Activated naive CD4-positive, alpha-beta T cell treated with anti-CD3 and anti-CD28 coated beads, Interleukin-2, amount 10 ng/mL, durations not matched to agents 7 days and 5 days (primary cell): Measurements from ENCODE around the gene MYH15.

Experiments
- CTCF ChIA-PET: fragments of 350-600 bp; sonication (Branson Sonifier 250); formaldehyde crosslinking; loops from one replicate; lab custom pipeline; 2021; ENCODE audit warnings: antibody characterized with exemption; lab: Charles Lee
- DNase-seq: peaks from one replicate; pipeline ENCODE4 v3.0.0-alpha.2; 2020
- H3K27ac Mint-ChIP-seq: one replicate; pipeline ENCODE4 v1.8.0; 2021; ENCODE audit warnings: mild to moderate bottlenecking, moderate library complexity, mixed read lengths
- H3K27me3 Mint-ChIP-seq: one replicate; pipeline ENCODE4 v1.8.0; 2021; ENCODE audit warnings: mild to moderate bottlenecking, mixed read lengths
- H3K36me3 Mint-ChIP-seq: one replicate; pipeline ENCODE4 v1.8.0; 2021; ENCODE audit warnings: mixed read lengths
- H3K4me1 Mint-ChIP-seq: one replicate; pipeline ENCODE4 v1.8.0; 2021; ENCODE audit warnings: mixed read lengths
- H3K4me3 Mint-ChIP-seq: one replicate; pipeline ENCODE4 v1.8.0; 2021; ENCODE audit warnings: mild to moderate bottlenecking, moderate library complexity, mixed read lengths
- H3K9me3 Mint-ChIP-seq: one replicate; pipeline ENCODE4 v1.8.0; 2021; ENCODE audit warnings: mixed read lengths

Gene MYH15

DNA sequence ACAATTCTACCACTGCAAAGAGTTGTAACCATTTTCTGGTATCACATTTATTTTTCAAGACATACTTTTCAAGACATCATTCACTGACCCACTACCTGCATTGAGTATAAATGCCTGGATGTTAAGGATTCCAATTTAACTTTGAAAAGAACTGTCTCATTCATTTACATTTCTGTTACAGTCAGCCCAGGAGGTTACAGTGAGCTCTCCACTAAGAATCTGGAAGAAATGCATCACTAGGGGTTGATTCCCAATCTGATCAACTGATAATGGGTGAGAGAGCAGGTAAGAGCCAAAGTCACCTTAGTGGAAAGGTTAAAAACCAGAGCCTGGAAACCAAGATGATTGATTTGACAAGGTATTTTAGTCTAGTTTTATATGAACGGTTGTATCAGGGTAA lies 133.0 kb downstream of the MYH15 start:
- H3K4me3 Mint-ChIP-seq: no peak overlapping the region
- no peaks in the 10 kb centered on the region for H3K9me3 Mint-ChIP-seq
- no peaks in the 10 kb centered on the region for H3K27me3 Mint-ChIP-seq
- no peak for DNase-seq
- H3K27ac Mint-ChIP-seq: no peak overlapping the region
- CTCF ChIA-PET: no interaction called here
- H3K4me1 Mint-ChIP-seq: no peaks in the 10 kb centered on the region
- peaks cover 13% of the 10 kb centered on the region for H3K36me3 Mint-ChIP-seq

DNA sequence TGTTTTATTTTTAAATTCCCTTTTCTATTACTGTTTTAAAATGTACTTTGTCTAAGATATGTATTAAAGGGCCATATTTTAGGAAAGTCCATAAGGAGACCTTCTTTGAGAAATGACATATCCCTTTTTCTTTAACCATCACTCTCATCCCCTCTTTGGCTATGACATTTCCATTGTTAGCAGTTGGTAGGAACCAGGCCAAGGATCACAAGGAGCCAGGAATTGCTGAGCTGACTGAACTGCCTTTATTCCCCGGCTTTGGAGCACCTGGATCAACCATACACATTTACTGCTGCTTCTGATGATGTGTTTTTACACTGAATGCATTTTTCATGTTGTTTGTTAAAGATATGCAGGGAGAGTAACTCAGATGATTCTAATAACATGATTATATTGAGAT lies 134.4 kb downstream of the MYH15 start:
- H3K9me3 Mint-ChIP-seq: no peaks in the 10 kb centered on the region
- no peak for DNase-seq
- CTCF ChIA-PET: no interaction called here
- H3K4me1 Mint-ChIP-seq: no peaks in the 10 kb centered on the region
- no peaks in the 10 kb centered on the region for H3K27me3 Mint-ChIP-seq
- H3K27ac Mint-ChIP-seq: no peak overlapping the region
- no peak overlapping the region for H3K4me3 Mint-ChIP-seq
- peaks cover 13% of the 10 kb centered on the region for H3K36me3 Mint-ChIP-seq

- H3K4me1 Mint-ChIP-seq: no peaks in the 10 kb centered on the region
- no peak overlapping the region for H3K27ac Mint-ChIP-seq
- peaks cover 32% of the 10 kb centered on the region for H3K36me3 Mint-ChIP-seq
- H3K9me3 Mint-ChIP-seq: peaks cover under 1% of the 10 kb centered on the region
- CTCF ChIA-PET: no interaction called here
- H3K4me3 Mint-ChIP-seq: no peak overlapping the region
- no peak for DNase-seq
- peaks cover 3% of the 10 kb centered on the region for H3K27me3 Mint-ChIP-seq
Observed at GRCh38 chr3:108359011-108359410, 151.4 kb downstream of the MYH15 start.

DNA sequence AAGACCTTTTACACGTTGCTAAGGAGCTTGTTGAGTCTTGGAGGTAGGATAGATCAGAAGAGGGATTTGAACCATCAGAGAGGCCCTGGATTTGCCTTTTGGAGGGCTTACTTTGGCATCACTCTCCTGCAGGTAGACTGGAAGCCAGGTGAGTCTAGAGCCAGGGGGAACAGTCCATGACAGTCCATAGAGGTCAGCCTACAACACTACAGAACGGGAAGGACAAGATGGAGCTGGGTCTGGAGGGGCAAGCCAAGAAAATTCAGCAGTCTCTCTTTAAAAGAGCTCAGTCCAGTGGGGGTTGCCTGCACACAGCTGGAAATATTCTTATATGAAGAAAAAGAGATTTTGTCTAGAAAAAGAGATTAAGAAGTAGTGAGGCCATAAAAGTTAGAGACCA lies 153.4 kb downstream of the MYH15 start:
- Mint-ChIP-seq H3K27me3 (peaks cover 3% of the 10 kb centered on the region), H3K9me3 (no peaks in the 10 kb centered on the region), H3K4me1 (no peaks in the 10 kb centered on the region), H3K27ac (no peak overlapping the region), H3K4me3 (no peak overlapping the region), H3K36me3 (peaks cover 30% of the 10 kb centered on the region)
- no peak for DNase-seq
- CTCF ChIA-PET: no interaction called here

DNA sequence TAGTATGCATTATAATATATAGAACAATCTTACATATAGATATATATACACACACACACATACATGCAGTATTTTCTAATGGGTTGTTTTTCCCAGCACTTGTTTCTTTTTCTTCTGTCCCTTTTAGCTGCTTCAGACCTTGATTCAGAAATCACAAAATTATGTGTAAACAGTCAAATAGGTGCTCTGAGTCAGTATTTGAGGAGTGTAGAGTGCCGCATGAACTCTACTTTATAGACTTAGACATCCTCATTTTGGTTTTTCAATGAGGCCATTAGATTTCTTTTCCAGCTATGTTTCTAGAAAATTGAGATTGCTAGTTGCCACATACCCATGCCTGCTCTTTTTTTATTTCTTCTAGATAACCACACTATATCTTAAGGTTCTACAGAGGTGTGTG lies 155.8 kb downstream of the MYH15 start:
- CTCF ChIA-PET: interaction anchor here (0.7 kb wide), 1 partner anchor 11 kb away, joined by 3 read pairs; no protein-coding TSS in a partner anchor
- Mint-ChIP-seq H3K27ac (no peak overlapping the region), H3K36me3 (peaks cover 23% of the 10 kb centered on the region), H3K9me3 (peaks cover 1% of the 10 kb centered on the region), H3K27me3 (no peaks in the 10 kb centered on the region), H3K4me1 (no peaks in the 10 kb centered on the region), H3K4me3 (no peak overlapping the region)
- DNase-seq: no peak

- Mint-ChIP-seq H3K9me3 (peaks cover 9% of the 10 kb centered on the region), H3K27ac (no peak overlapping the region), H3K4me3 (no peak overlapping the region), H3K4me1 (no peaks in the 10 kb centered on the region), H3K36me3 (peaks cover 27% of the 10 kb centered on the region), H3K27me3 (peaks cover 2% of the 10 kb centered on the region)
- CTCF ChIA-PET: no interaction called here
- no peak for DNase-seq
Observed at GRCh38 chr3:108352176-108352575, 158.2 kb downstream of the MYH15 start.

- Mint-ChIP-seq H3K27me3 (peaks cover 3% of the 10 kb centered on the region), H3K4me1 (peaks cover 18% of the 10 kb centered on the region), H3K4me3 (no peak overlapping the region), H3K27ac (no peak overlapping the region), H3K9me3 (peaks cover 9% of the 10 kb centered on the region), H3K36me3 (peaks cover 21% of the 10 kb centered on the region)
- DNase-seq: no peak
- CTCF ChIA-PET: no interaction called here
Observed at GRCh38 chr3:108346301-108347227, 163.8 kb downstream of the MYH15 start.

DNA sequence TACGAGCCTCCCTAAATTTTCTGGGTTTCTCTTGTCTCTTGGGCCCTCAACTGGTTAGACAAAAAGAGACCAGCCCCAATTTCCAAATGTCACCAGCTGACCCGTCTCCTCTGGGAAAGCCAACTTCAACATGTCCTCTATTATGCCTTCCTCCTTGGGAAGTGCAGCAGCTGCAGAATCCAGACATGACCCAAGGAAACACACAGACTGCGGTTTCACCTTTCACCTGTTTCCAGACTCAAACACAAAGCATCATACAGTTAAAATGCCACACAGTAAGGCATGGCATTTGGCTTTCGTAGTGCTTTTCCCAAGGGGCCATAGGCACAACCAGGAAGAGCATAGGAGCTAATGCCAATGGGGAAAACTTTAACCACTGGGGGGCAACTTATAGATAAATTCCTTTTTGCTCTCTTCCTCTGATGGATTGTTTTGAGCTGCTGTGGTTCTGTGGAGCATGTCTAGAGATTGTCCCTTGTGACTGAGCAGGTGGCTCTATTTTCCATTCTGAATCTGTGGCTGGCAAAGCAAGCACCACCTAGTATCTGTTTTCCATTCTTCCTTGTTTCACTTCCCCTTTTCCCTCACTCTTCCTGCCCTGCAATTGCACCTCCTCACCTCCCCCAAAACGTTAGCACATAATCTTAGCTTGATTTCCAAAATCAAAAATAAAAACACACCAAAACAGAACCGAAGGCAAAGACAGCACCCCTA lies 164.7 kb downstream of the MYH15 start:
- CTCF ChIA-PET: no interaction called here
- DNase-seq: no peak
- Mint-ChIP-seq H3K9me3 (peaks cover 9% of the 10 kb centered on the region), H3K27me3 (peaks cover 7% of the 10 kb centered on the region), H3K4me3 (no peak overlapping the region), H3K27ac (no peak overlapping the region), H3K36me3 (peaks cover 21% of the 10 kb centered on the region), H3K4me1 (peaks cover 18% of the 10 kb centered on the region)

GRCh38 chr3:108343491-108343890 lies 166.9 kb downstream of the MYH15 start:
- peaks cover 18% of the 10 kb centered on the region for H3K4me1 Mint-ChIP-seq
- CTCF ChIA-PET: interaction anchor here (0.6 to 2.2 kb wide), 4 partner anchors 11 to 134 kb away, joined by 3 to 6 read pairs (median 3); no protein-coding TSS in a partner anchor
- DNase-seq: no peak
- peaks cover 7% of the 10 kb centered on the region for H3K27me3 Mint-ChIP-seq
- peaks cover 26% of the 10 kb centered on the region for H3K36me3 Mint-ChIP-seq
- H3K9me3 Mint-ChIP-seq: peaks cover 8% of the 10 kb centered on the region
- no peak overlapping the region for H3K27ac Mint-ChIP-seq
- H3K4me3 Mint-ChIP-seq: no peak overlapping the region

DNA sequence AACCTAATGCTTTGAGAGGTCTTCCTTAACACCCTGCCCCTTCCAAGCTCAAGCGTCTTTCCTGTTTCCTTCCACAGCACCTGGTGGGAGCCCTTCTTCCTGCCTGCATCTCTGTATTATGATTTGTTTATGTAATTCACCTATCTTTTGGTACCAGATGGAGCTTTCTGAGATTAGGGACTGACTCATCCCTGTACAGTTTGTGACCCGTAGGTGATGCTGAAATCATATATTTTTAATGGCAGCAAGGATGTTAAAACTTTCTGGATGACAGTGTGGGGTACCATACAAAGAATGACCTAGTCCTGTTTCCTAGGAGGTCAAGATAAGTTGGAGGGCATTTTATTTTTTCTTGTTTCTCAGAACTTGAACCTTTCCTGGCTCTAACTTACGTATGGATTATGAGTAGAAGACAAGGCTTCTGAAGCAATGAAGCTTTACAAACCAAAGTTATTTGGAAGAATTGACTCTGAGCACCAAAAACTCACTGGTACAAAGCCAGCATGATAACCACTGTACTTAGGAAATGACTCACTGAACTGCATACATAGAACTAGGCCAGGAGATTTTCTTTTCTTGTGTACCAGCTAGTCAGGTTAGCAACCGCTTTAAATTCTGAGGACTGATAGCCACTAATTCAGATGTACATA lies 167.4 kb downstream of the MYH15 start:
- peaks cover 18% of the 10 kb centered on the region for H3K4me1 Mint-ChIP-seq

DNA sequence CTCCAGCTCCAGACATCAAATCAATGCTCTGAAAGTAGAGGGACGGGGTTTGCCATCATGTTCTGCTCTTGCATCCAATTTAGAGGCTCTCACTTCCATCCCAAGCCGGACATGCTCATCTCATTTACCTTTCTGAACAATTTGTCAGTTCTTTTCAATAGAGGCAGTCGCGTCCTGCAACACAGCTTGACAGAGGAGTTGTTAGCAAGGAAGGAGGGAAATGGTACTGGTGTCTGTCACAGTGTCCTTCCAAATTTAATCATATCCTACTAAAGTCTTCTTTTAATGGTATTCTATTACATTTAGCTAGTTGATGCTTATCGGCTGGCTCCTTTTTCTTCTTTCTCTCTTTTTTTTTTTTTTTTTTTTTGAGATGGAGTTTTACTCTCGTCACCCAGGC lies 168.5 kb downstream of the MYH15 start:
- CTCF ChIA-PET: interaction anchor here (1.3 to 2.2 kb wide), 3 partner anchors 26 to 136 kb away, joined by 3 to 6 read pairs (median 3); no protein-coding TSS in a partner anchor
- H3K27ac Mint-ChIP-seq: no peak overlapping the region
- no peak overlapping the region for H3K4me3 Mint-ChIP-seq
- H3K27me3 Mint-ChIP-seq: peaks cover 4% of the 10 kb centered on the region
- peaks cover 18% of the 10 kb centered on the region for H3K36me3 Mint-ChIP-seq
- H3K9me3 Mint-ChIP-seq: no peaks in the 10 kb centered on the region
- DNase-seq: no peak
- H3K4me1 Mint-ChIP-seq: peaks cover 18% of the 10 kb centered on the region

More for the DNA sequence above, 167.4 kb downstream of the MYH15 start:
- Mint-ChIP-seq H3K27ac (peak overlapping the region; percentile 28), H3K36me3 (peaks cover 23% of the 10 kb centered on the region), H3K27me3 (peaks cover 7% of the 10 kb centered on the region), H3K9me3 (peaks cover 4% of the 10 kb centered on the region), H3K4me3 (no peak overlapping the region)
- CTCF ChIA-PET: interaction anchor here (1.0 to 2.2 kb wide), 4 partner anchors 13 to 135 kb away, joined by 3 to 6 read pairs (median 3); no protein-coding TSS in a partner anchor
- DNase-seq: no peak

- Mint-ChIP-seq H3K9me3 (no peaks in the 10 kb centered on the region), H3K4me1 (peaks cover 17% of the 10 kb centered on the region), H3K27ac (no peak overlapping the region), H3K36me3 (peaks cover 16% of the 10 kb centered on the region), H3K4me3 (no peak overlapping the region), H3K27me3 (peaks cover 4% of the 10 kb centered on the region)
- CTCF ChIA-PET: no interaction called here
- no peak for DNase-seq
Observed at GRCh38 chr3:108338901-108339545, 171.4 kb downstream of the MYH15 start.

- no peak overlapping the region for H3K27ac Mint-ChIP-seq
- no peak for DNase-seq
- peaks cover 18% of the 10 kb centered on the region for H3K4me1 Mint-ChIP-seq
- CTCF ChIA-PET: no interaction called here
- no peaks in the 10 kb centered on the region for H3K27me3 Mint-ChIP-seq
- H3K36me3 Mint-ChIP-seq: peaks cover 31% of the 10 kb centered on the region
- H3K4me3 Mint-ChIP-seq: no peak overlapping the region
- peaks cover 3% of the 10 kb centered on the region for H3K9me3 Mint-ChIP-seq
Observed at GRCh38 chr3:108334701-108335100, 175.7 kb downstream of the MYH15 start.

DNA sequence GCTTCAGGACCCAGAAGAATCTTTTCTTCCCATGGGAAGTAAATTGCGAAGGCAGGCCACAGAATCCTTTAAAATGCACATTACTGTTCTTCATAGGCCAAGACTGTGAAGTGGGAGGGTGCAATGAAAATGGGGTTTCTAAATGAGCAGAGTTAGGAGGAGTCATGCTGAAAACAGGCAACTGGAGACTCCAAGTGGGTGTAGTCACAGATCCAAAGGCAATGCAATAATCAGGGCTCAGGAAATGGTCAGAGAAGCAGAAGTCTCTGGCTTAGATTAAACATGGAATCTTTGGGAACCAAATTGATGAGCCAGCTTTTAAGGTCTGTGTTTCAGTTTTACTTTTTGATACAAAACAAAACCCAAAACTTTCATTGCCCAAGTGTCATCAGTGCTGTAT lies 176.4 kb downstream of the MYH15 start:
- H3K36me3 Mint-ChIP-seq: peaks cover 35% of the 10 kb centered on the region
- no peak for DNase-seq
- H3K27me3 Mint-ChIP-seq: no peaks in the 10 kb centered on the region
- no peak overlapping the region for H3K27ac Mint-ChIP-seq
- peaks cover 7% of the 10 kb centered on the region for H3K9me3 Mint-ChIP-seq
- H3K4me3 Mint-ChIP-seq: no peak overlapping the region
- CTCF ChIA-PET: no interaction called here
- peaks cover 26% of the 10 kb centered on the region for H3K4me1 Mint-ChIP-seq
